HEK293T (cell line): Measurements from ENCODE around the gene STIM1.

ENCODE experiments used
- CTCF ChIA-PET: fragments of 350-600 bp; formaldehyde crosslinking; extraction: SDS; loops from one replicate; lab custom pipeline; 2021; ENCODE audit warnings: antibody characterized with exemption, inconsistent platforms; lab: Yijun Ruan, JAX
- POLR2A ChIA-PET: fragments of 350-600 bp; formaldehyde crosslinking; extraction: SDS; loops from one replicate; lab custom pipeline; 2020; ENCODE audit warnings: antibody characterized with exemption, inconsistent platforms; lab: Yijun Ruan, JAX
- DNase-seq: peaks from one replicate; pipeline ENCODE4 v3.0.0; 2012; ENCODE audit warnings: mixed read lengths; ENCODE audit errors: extremely low spot score
- ARNT ChIP-seq: fragments of 450-650 bp; IDR thresholded peaks from 2 replicates; pipeline ENCODE4 v1.6.1; 2017; ENCODE audit warnings: mild to moderate bottlenecking
- BHLHE40 ChIP-seq: fragments of 450-650 bp; IDR thresholded peaks from 2 replicates; pipeline ENCODE4 v1.6.1; 2016; ENCODE audit warnings: mild to moderate bottlenecking, moderate library complexity, borderline replicate concordance
- CTBP1 ChIP-seq: fragments of 450-650 bp; IDR thresholded peaks from 2 replicates; pipeline ENCODE4 v1.6.1; 2016; ENCODE audit warnings: borderline replicate concordance
- ELF4 ChIP-seq: fragments of 450-650 bp; IDR thresholded peaks from 2 replicates; pipeline ENCODE4 v1.6.1; 2017; ENCODE audit warnings: antibody characterized with exemption
- FOXA1 ChIP-seq: fragments of 450-650 bp; IDR thresholded peaks from 2 replicates; pipeline ENCODE4 v1.6.1; 2016; ENCODE audit warnings: mild to moderate bottlenecking
- FOXK2 ChIP-seq: fragments of 450-650 bp; IDR thresholded peaks from 2 replicates; pipeline ENCODE4 v1.6.1; 2016; ENCODE audit warnings: mild to moderate bottlenecking
- FOXM1 ChIP-seq: fragments of 450-650 bp; IDR thresholded peaks from 2 replicates; pipeline ENCODE4 v1.6.1; 2017; ENCODE audit warnings: mild to moderate bottlenecking, borderline replicate concordance
- HDGF ChIP-seq: fragments of 450-650 bp; IDR thresholded peaks from 2 replicates; pipeline ENCODE4 v1.6.1; 2017; ENCODE audit warnings: antibody characterized with exemption, borderline replicate concordance
- L3MBTL2 ChIP-seq: fragments of 450-650 bp; conservative IDR thresholded peaks from 2 replicates; pipeline ENCODE4 v1.6.1; 2016; ENCODE audit warnings: mild to moderate bottlenecking
- LEF1 ChIP-seq: fragments of 450-650 bp; IDR thresholded peaks from 2 replicates; pipeline ENCODE4 v1.6.1; 2017; ENCODE audit warnings: mild to moderate bottlenecking, borderline replicate concordance
- NFRKB ChIP-seq: fragments of 450-650 bp; IDR thresholded peaks from 2 replicates; pipeline ENCODE4 v1.6.1; 2016; ENCODE audit warnings: mild to moderate bottlenecking, moderate library complexity
- SP1 ChIP-seq: fragments of 450-650 bp; IDR thresholded peaks from 2 replicates; pipeline ENCODE4 v1.6.1; 2017
- SUZ12 ChIP-seq: fragments of 450-650 bp; IDR thresholded peaks from 2 replicates; pipeline ENCODE4 v1.6.1; 2016; ENCODE audit warnings: mild to moderate bottlenecking
- TARDBP ChIP-seq: fragments of 450-650 bp; IDR thresholded peaks from 2 replicates; pipeline ENCODE4 v1.6.1; 2016
- ZNF384 ChIP-seq: fragments of 450-650 bp; IDR thresholded peaks from 2 replicates; pipeline ENCODE4 v1.6.1; 2016
- TF ChIP-seq, protein P1 (sequence below): fragments of 450-650 bp; IDR thresholded peaks from 2 replicates; pipeline ENCODE4 v1.6.1; 2016

The STIM1 gene

DNA sequence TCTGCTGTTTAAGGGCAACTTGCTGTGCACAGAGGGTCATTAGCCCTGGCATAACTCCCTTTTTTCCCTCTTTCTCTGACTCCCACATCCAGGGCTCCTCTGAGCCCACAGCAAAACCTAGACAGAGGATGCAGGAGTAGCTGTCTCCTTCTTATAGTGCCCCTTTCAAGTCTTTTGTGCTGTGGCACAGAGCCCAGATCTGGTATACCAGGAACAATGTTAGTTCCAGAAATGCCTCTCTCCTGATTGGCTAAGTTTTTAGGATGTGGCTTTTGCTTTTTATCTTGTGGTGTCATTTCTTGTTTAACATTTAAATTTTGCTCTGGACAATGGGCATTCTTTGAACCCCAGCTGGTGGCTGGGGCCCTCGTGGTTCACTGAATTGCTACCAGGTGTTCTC is 213.5 kb downstream of the STIM1 start:
- DNase-seq = no peak
- CTCF ChIA-PET = no interaction called here
- TF ChIP-seq ELF4 = no peak
- TF ChIP-seq ARNT = no peak
- no peak for TF ChIP-seq SUZ12
- no peak for TF ChIP-seq NFRKB
- no peak for TF ChIP-seq FOXM1
- TF ChIP-seq FOXA1 = no peak
- TF ChIP-seq TARDBP = no peak
- no peak for TF ChIP-seq HDGF
- TF ChIP-seq LEF1 = no peak
- no peak for TF ChIP-seq CTBP1
- TF ChIP-seq BHLHE40 = no peak
- TF ChIP-seq, protein P1, sequence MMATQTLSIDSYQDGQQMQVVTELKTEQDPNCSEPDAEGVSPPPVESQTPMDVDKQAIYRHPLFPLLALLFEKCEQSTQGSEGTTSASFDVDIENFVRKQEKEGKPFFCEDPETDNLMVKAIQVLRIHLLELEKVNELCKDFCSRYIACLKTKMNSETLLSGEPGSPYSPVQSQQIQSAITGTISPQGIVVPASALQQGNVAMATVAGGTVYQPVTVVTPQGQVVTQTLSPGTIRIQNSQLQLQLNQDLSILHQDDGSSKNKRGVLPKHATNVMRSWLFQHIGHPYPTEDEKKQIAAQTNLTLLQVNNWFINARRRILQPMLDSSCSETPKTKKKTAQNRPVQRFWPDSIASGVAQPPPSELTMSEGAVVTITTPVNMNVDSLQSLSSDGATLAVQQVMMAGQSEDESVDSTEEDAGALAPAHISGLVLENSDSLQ = no peak
- TF ChIP-seq SP1 = no peak
- TF ChIP-seq FOXK2 = no peak
- no peak for TF ChIP-seq ZNF384
- TF ChIP-seq L3MBTL2 = no peak
- POLR2A ChIA-PET = interaction anchor here (1.4 kb wide), 1 partner anchor 214 kb away, joined by 4 read pairs; no protein-coding TSS in a partner anchor

DNA sequence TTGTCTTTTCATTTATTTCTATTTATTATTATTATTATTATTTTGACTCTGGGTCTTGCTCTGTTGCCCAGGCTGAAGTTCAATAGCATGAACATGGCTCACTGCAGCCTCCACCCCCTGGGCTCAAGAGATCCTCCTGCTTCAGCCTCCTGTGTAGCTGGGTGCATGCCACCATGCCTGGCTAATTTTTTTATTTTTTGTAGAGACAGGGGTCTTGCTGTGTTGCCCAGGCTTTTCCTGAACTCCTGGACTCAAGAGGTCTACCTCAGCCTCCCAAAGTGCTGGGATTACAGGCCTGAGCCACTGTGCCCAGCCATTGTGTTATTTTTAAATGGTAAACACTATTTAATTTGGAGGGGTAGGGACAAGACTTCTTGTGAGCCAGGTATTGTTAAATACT is 215.9 kb downstream of the STIM1 start:
- POLR2A ChIA-PET = interaction anchor here (2.2 kb wide), 1 partner anchor 216 kb away, joined by 9 read pairs; the partner anchor contains the start of gene STIM1
- no peak for TF ChIP-seq FOXA1
- CTCF ChIA-PET = interaction anchor here (1.7 to 4.2 kb wide), 5 partner anchors 216 to 262 kb away, joined by 5 to 71 read pairs (median 31); partner anchors contain the start of genes PGAP2, RHOG and STIM1
- DNase-seq = no peak

DNA sequence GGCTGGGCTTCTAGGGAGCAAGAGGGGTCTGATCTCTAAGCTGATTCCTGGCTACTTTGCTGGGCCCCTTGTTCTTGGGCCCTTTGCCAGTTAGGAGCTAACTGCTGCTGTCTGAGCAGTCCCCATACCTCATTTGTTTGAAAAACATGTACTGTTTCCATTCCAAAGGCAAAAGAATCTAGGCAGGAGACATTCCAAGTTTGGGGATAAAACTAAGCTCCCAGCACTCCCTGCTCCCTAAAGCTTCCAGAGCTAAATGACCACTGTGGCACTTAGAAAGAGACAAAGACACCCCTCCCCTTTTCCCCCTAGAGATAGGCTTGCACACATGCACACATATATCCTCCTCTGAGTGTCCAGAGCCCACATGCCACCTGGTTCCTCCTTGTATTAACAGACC is 216.4 kb downstream of the STIM1 start:
- DNase-seq = no peak
- CTCF ChIA-PET = interaction anchor here (0.6 to 4.2 kb wide), 12 partner anchors 8 to 263 kb away, joined by 3 to 71 read pairs (median 6); partner anchors contain the start of genes PGAP2, RHOG and STIM1
- POLR2A ChIA-PET = interaction anchor here (1.3 to 2.2 kb wide), 3 partner anchors 217 to 274 kb away, joined by 3 to 9 read pairs (median 4); partner anchors contain the start of genes NUP98, RHOG and STIM1

DNA sequence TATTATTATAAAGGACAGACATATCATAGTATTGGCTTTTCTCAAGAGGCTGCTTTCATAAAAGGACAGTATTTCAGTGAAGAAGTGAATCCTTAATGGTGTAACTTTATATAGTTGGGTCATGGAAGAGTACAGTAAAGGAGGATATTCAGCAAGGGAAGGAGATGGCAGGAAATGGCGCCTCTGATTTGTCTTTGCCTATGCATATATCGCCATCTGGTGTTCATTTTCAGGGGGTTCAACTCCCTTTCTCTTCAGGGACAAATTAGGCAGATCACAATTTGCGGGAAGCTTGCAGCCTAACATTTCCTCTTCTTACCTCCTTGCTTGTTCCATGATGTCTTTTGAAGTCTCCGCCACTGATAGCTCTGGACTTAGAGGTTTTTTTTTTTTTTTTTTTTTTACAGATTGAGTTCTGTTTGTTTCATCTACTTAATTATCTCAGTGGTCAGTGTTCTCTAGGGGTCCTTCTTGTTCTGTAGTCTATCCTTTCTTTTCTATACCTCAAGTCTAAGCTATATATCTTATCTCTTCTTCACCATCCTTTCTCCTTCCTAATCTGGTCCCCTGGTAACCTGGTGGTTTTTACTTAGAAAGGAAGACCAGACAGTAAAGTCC is 217.3 kb downstream of the STIM1 start:
- DNase-seq = peak; percentile 69
- TF ChIP-seq TARDBP (no peak), ELF4 (no peak), NFRKB (no peak), ARNT (no peak), FOXA1 (no peak), L3MBTL2 (no peak), ZNF384 (no peak), SP1 (no peak), FOXK2 (no peak), SUZ12 (no peak)
- TF ChIP-seq, protein P1 = no peak
- ChIA-PET POLR2A (interaction anchor here (1.3 to 2.2 kb wide), 3 partner anchors 218 to 275 kb away, joined by 3 to 9 read pairs (median 4); partner anchors contain the start of genes NUP98, RHOG and STIM1), CTCF (interaction anchor here (0.6 to 4.2 kb wide), 20 partner anchors 9 to 264 kb away, joined by 3 to 71 read pairs (median 4); partner anchors contain the start of genes PGAP2, RHOG and STIM1)

More for the DNA sequence above, 216.4 kb downstream of the STIM1 start:
- TF ChIP-seq NFRKB (no peak), L3MBTL2 (no peak), CTBP1 (no peak), LEF1 (no peak), FOXM1 (no peak), ELF4 (no peak), ARNT (no peak), TARDBP (no peak), SP1 (no peak), BHLHE40 (no peak), HDGF (no peak), FOXK2 (no peak), ZNF384 (no peak), FOXA1 (no peak), SUZ12 (no peak)
- TF ChIP-seq, protein P1 = no peak

DNA sequence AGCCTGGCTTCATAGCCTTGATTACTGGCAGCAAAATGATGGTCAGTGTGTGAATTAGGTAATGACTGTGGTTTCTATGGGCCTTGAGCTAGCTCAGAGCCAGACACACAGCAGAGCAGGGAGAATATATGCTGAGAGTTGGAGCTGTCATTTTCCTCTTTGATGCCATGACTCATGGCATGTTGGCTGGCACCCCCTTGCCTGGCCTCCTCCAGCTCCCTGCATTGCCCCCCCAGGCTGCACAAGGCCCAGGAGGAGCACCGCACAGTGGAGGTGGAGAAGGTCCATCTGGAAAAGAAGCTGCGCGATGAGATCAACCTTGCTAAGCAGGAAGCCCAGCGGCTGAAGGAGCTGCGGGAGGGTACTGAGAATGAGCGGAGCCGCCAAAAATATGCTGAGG is 218.8 kb downstream of the STIM1 start:
- no peak for TF ChIP-seq ARNT
- TF ChIP-seq LEF1 = no peak
- no peak for TF ChIP-seq BHLHE40
- no peak for TF ChIP-seq FOXK2
- no peak for TF ChIP-seq ZNF384
- no peak for TF ChIP-seq SP1
- TF ChIP-seq ELF4 = no peak
- TF ChIP-seq SUZ12 = no peak
- TF ChIP-seq CTBP1 = no peak
- TF ChIP-seq TARDBP = no peak
- TF ChIP-seq, protein P1 = no peak
- TF ChIP-seq FOXA1 = no peak
- TF ChIP-seq FOXM1 = no peak
- TF ChIP-seq L3MBTL2 = no peak
- TF ChIP-seq HDGF = no peak
- no peak for TF ChIP-seq NFRKB
- ChIA-PET CTCF (interaction anchor here (1.5 to 4.2 kb wide), 5 partner anchors 148 to 231 kb away, joined by 4 to 71 read pairs (median 31); partner anchors contain the start of genes RHOG and STIM1), POLR2A (interaction anchor here (1.1 kb wide), 1 partner anchor 225 kb away, joined by 3 read pairs; no protein-coding TSS in a partner anchor)
- no peak for DNase-seq
